ENCODE results near the gene ADAMTS2.

- no peak for TF ChIP-seq EGR1 (IDR thresholded peaks at IDR 0.05)
- TF ChIP-seq EP300 (IDR thresholded peaks at IDR 0.05; ENCODE audit: borderline replicate concordance): no peak
- no peak for TF ChIP-seq MAX (IDR thresholded peaks at IDR 0.05)
- TF ChIP-seq, protein P1, sequence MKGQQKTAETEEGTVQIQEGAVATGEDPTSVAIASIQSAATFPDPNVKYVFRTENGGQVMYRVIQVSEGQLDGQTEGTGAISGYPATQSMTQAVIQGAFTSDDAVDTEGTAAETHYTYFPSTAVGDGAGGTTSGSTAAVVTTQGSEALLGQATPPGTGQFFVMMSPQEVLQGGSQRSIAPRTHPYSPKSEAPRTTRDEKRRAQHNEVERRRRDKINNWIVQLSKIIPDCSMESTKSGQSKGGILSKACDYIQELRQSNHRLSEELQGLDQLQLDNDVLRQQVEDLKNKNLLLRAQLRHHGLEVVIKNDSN (IDR thresholded peaks at IDR 0.05): no peak
- no peak for TF ChIP-seq CEBPB (IDR thresholded peaks at IDR 0.05)
- TF ChIP-seq, protein P2, sequence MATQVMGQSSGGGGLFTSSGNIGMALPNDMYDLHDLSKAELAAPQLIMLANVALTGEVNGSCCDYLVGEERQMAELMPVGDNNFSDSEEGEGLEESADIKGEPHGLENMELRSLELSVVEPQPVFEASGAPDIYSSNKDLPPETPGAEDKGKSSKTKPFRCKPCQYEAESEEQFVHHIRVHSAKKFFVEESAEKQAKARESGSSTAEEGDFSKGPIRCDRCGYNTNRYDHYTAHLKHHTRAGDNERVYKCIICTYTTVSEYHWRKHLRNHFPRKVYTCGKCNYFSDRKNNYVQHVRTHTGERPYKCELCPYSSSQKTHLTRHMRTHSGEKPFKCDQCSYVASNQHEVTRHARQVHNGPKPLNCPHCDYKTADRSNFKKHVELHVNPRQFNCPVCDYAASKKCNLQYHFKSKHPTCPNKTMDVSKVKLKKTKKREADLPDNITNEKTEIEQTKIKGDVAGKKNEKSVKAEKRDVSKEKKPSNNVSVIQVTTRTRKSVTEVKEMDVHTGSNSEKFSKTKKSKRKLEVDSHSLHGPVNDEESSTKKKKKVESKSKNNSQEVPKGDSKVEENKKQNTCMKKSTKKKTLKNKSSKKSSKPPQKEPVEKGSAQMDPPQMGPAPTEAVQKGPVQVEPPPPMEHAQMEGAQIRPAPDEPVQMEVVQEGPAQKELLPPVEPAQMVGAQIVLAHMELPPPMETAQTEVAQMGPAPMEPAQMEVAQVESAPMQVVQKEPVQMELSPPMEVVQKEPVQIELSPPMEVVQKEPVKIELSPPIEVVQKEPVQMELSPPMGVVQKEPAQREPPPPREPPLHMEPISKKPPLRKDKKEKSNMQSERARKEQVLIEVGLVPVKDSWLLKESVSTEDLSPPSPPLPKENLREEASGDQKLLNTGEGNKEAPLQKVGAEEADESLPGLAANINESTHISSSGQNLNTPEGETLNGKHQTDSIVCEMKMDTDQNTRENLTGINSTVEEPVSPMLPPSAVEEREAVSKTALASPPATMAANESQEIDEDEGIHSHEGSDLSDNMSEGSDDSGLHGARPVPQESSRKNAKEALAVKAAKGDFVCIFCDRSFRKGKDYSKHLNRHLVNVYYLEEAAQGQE (IDR thresholded peaks at IDR 0.05; ENCODE audit: low read depth): no peak
- TF ChIP-seq ZBTB7A (IDR thresholded peaks at IDR 0.05; ENCODE audit: low read depth): no peak
- no peak for TF ChIP-seq TAF1 (IDR thresholded peaks at IDR 0.05; ENCODE audit: low read depth)
- TF ChIP-seq RAD21 (IDR thresholded peaks at IDR 0.05; ENCODE audit: low read depth): no peak
- no peak for TF ChIP-seq YY1 (IDR thresholded peaks at IDR 0.05; ENCODE audit: low read depth)
- no peak for TF ChIP-seq NFIC (IDR thresholded peaks at IDR 0.05)
- no peak for TF ChIP-seq CREB1 (IDR thresholded peaks at IDR 0.05; ENCODE audit: low read depth)
Observed at GRCh38 chr5:179368126-179368805, 23.0 kb upstream of the ADAMTS2 start.
